Stimulated activated CD4-positive, alpha-beta T cell treated with anti-CD3 and anti-CD28 coated beads, Interleukin-15, amount 100 ng/mL, for 48 hours (primary cell): ENCODE measurements around the gene AMPD2.
"Not testable (repeated sequence)": the region's sequence is repeated elsewhere in the genome, so short reads cannot be mapped to it uniquely, and the experiment has no call there.

ENCODE experiments used
- DNase-seq, 2 donors: peaks; one replicate each; pipeline ENCODE4 v3.0.0-alpha.2; 2020; ENCODE audit warnings: low read depth in 2 of 2

AMPD2 gene

GRCh38 chr1:109652402-109652801, 32.8 kb downstream of the AMPD2 start:
- DNase-seq, result no peak

GRCh38 chr1:109653306-109653705, 33.7 kb downstream of the AMPD2 start:
- no peak for DNase-seq

GRCh38 chr1:109654519-109654918, 34.9 kb downstream of the AMPD2 start:
- DNase-seq, result no peak

DNA sequence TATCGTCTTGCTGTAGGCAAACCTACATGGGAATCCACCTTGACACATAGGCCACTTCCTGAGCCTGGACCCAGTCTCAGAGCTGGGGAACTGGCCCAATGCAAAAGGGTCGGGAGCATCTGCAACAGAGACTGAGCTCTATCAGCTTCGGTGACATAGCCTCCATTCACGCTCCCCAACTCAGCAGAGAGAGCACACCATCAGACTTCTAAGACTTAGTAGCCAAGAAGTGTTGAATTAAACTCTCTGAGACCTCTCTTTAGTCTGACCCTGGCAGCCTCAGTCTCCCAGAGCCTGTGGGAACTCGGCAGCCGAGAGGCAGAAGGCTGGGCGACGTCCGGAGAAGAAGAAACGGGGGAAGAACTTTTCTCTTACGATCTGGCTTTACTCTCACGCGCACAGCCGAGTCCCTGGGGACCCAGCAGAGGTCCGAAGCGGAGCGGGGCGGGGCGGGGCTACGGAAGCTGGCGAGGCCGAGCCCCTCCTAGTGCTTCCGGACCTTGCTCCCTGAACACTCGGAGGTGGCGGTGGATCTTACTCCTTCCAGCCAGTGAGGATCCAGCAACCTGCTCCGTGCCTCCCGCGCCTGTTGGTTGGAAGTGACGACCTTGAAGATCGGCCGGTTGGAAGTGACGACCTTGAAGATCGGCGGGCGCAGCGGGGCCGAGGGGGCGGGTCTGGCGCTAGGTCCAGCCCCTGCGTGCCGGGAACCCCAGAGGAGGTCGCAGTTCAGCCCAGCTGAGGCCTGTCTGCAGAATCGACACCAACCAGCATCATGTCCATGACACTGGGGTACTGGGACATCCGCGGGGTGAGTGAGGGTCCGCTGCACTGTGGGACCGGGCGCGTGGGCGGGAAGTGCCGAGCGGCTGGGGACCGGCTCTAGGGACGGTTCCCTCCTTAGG, 36.2 kb downstream of the AMPD2 start, which contains the start of gene GSTM4:
TSS of gene GSTM4 (plus strand) at position 485 of the 905 bp plus-strand sequence. CDS start at position 776, 291 bp downstream.
- peak; percentile 41 to 73 for DNase-seq

- DNase-seq, result no peak
Measured at GRCh38 chr1:109657395-109657794, 37.8 kb downstream of the AMPD2 start.

- DNase-seq, result no peak
Measured at GRCh38 chr1:109657970-109658369, 38.3 kb downstream of the AMPD2 start.

DNA sequence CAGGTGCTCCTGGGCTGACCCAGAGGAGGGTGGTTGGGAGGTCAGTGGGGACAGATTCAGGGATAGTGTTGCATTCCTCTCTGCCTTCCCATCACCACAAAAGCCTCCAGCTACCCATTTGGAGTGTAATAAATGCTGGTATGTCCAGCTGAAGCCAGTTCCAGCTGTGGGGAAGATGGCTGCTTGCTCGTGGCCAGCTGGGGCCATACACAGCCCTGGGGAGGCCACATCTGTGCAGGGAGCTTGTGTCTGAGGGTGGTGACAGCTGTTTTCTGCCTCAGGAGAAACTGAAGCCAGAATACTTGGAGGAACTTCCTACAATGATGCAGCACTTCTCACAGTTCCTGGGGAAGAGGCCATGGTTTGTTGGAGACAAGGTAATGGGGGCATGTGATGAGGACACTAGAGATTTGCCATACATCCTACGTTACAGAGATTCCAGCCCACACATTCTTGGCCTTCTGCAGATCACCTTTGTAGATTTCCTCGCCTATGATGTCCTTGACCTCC, 39.0 kb downstream of the AMPD2 start:
- DNase-seq, result no peak

GRCh38 chr1:109659145-109659544, 39.5 kb downstream of the AMPD2 start:
- DNase-seq, result no peak

DNA sequence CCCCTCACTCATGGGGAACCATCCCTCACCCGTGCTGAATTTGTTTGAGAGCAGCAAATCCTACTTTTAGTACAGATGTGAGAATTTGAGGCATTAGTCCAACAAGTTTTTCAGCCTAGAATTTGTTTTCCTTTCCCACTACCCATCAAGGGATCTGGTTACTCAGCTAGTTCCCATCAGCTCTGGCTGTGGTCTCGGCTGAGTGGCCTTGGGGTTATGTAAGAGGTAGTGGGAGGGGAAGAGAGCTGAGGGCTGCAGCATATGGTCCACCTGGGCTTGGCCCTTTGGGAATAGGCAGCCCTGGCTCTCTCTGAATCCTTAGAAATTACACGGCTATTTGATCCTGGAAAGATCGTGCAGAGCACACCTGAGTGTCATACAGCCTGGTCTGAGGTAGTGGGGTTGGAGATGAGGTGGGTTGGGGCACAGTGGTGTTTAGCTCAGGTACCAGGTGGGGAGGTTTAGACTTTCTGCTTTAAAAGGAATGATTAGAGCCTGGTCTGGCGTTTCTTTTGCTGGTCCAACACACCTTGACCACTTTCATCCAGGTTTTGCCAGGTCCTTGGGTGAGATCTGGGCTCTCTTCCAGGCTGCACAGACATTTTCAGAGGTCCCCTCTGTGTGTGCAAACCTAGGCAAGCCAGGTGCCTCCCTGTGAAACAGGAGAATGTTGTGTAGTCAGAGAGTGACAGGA, 40.5 kb downstream of the AMPD2 start:
- DNase-seq, result no peak

DNA sequence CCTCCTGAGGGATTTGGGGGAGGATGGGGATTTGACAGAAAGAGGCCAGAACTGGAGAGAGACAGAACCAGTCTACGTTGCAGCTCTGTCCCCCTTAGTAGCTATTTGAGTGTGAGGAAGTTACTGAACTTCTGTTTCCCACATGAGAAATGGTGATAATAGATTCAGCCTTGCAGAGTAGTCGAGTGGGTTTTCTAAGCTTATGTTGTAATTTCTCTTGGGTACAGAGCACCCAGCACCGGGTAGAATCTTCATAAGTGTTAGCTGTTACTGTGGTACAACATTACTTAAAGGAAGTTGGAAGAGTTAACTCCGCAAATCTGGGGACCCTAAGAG, 41.0 kb downstream of the AMPD2 start:
- not testable (repeated sequence) for DNase-seq

DNA sequence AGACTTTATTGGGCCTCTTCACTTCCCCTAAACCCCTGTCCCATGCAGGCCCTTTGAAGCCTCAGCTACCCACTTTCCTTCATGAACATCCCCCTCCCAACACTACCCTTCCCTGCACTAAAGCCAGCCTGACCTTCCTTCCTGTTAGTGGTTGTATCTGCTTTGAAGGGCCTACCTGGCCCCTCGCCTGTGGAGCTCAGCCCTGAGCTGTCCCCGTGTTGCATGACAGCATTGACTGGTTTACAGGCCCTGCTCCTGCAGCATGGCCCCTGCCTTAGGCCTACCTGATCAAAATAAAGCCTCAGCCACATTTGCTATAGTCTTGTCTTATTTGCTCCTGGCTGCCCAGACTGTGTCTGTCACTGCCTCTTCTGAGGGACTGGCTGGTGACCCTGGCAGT, 41.8 kb downstream of the AMPD2 start:
- DNase-seq, result no peak

GRCh38 chr1:109664671-109665070, 45.0 kb downstream of the AMPD2 start:
- DNase-seq, result no peak

GRCh38 chr1:109667452-109668122, 48.0 kb downstream of the AMPD2 start, which contains the start of gene GSTM2:
Gene GSTM2, plus strand, starts transcription at chr1:109668057. Its CDS starts 59 bp downstream, at chr1:109668116.
- DNase-seq, result peak; percentile 71 to 90

GRCh38 chr1:109668123-109668775, 48.6 kb downstream of the AMPD2 start:
- DNase-seq, result no peak

DNA sequence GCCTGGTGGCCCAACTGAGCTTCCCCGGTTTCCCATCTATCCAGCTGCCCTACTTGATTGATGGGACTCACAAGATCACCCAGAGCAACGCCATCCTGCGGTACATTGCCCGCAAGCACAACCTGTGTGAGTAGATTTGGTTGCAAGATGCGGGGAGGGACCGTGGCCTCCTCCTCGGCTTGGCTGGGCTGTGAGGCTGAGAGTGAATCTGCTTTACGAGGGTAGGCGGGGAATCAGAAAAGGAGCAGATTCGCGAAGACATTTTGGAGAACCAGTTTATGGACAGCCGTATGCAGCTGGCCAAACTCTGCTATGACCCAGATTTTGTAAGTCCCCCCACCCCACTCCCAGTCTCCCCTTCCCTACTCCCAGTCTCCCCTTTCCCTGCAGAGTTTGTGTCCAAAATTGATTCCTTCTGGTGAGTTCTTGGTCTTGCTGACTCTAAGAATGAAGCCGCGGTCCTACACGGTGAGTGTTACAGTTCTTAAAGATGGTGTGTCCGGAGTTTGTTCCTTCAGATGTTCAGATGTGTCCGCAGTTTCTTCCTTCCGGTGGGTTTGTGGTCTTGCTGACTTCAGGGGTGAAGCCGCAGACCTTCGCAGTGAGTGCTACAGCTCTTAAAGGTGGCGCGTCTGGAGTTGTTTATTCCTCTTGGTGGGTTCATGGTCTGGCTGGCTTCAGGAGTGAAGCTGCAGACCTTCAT, 49.8 kb downstream of the AMPD2 start:
- no peak for DNase-seq

DNA sequence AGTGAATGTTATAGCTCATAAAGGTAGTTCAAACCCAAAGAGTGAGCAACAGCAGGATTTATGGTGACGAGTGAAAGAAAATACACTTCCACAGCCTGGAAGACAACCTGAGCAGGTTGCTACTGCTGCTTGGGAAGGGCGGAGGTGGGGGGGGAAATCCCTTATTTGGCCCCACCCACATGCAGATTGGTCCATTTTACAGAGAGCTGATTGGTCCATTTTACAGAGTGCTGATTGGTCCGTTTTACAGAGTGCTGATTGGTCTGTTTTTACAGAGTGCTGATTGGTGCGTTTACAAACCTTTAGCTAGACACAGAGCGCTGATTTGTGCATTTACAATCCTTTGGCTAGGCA, 50.3 kb downstream of the AMPD2 start:
- not testable (repeated sequence) for DNase-seq

DNA sequence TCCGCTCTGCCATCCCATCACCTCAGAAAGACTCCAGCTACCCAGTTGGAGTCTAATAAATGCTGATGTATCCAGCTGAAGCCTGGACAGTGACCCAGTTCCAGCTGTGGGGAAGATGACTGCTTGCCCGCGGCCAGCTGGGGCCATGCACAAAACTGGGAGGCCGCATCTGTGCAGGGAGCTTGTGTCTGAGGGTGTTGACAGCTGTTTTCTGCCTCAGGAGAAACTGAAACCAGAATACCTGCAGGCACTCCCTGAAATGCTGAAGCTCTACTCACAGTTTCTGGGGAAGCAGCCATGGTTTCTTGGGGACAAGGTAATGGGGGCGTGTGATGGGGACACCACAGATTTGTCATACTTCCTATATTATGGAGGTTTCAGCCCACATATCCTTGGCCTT, 51.4 kb downstream of the AMPD2 start:
- no peak for DNase-seq

DNA sequence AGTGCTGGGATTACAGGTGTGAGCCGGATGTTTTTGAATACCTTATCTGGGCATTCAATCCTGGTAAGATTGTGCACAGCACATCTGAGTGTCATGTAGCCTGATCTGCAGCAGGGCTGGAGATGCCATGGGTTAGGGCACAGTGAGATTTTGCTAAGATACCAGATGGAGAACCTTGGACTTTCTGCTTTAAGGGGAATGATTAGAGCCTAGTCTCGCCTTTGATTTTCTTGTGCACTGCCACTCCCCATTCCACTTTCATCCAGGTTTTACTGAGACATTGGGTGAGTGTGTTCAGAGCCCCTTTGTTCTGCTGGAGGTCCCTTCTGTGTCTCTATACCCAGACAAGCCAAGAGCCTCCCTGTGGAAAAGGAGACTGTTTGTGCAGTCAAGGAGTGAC, 54.2 kb downstream of the AMPD2 start:
- not testable (repeated sequence) for DNase-seq

- DNase-seq, result not testable (repeated sequence)
Measured at GRCh38 chr1:109676683-109677381, 57.2 kb downstream of the AMPD2 start.

DNA sequence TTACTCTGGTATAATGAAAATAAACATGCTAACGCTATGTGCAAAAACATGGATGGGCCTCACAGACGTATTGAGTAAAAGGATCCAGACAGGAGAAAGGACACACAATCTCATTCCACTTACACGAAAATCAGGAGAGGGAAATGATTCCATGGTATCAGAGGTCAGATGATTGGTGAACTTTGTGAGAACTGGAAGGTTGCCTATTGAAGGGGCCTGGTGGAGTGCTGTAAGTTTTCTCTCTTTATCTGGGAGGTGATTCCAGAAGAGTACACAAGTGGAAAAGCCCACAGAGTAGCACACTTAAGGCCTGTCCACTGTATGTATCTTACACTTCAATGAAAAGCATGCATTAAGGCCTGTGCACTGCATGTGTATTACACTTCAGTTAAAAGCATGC, 57.8 kb downstream of the AMPD2 start:
- DNase-seq, result no peak
